ENCODE measurements around the gene PXN.
A peak's percentile ranks its signal among the peaks of the same experiment; 100 is the strongest.
"Not testable (repeated sequence)": the region's sequence is repeated elsewhere in the genome, so short reads cannot be mapped to it uniquely, and the experiment has no call there.

The PXN gene

DNA sequence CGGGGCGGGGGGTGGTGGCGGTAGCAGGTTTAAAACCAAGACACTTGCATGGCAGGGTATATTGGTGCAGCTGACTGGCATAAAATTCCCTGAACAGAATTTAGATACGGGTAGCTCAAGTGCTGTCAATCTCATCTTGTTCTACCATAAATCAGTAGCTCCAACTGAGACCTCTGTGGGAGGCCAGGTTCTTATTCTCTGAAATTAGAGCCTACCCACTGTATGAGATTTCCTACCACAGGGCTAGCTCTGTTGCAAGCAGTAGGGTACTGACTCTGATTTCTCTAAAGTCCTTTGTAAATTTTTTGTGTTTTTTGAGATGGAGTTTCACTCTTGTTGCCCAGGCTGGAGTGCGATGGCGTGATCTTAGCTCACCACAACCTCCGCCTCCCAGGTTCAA is 61.4 kb downstream of the PXN start:
- no peak for DNase-seq

- DNase-seq, result no peak
Measured at GRCh38 chr12:120200364-120200800, 65.1 kb downstream of the PXN start.

- DNase-seq, result no peak
Measured at GRCh38 chr12:120199595-120200306, 65.8 kb downstream of the PXN start.

GRCh38 chr12:120199025-120199424 is 66.5 kb downstream of the PXN start:
- DNase-seq, result no peak

DNA sequence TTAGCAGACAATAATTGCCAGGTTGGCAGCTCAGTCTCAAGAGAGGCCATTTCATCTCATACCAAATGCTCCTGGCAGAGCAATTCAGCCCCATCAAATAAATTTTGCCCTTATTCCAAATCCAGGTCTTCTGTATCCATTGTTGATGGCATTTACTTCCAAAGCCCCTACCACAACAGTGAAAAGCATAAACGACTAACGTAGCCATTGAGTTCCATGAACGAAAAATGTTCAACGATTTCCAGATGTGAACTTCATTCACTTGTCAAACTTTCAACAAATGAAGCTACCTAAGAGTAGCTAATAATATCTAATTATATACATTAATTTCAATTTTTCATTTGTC is 68.0 kb downstream of the PXN start:
- no peak for DNase-seq

DNA sequence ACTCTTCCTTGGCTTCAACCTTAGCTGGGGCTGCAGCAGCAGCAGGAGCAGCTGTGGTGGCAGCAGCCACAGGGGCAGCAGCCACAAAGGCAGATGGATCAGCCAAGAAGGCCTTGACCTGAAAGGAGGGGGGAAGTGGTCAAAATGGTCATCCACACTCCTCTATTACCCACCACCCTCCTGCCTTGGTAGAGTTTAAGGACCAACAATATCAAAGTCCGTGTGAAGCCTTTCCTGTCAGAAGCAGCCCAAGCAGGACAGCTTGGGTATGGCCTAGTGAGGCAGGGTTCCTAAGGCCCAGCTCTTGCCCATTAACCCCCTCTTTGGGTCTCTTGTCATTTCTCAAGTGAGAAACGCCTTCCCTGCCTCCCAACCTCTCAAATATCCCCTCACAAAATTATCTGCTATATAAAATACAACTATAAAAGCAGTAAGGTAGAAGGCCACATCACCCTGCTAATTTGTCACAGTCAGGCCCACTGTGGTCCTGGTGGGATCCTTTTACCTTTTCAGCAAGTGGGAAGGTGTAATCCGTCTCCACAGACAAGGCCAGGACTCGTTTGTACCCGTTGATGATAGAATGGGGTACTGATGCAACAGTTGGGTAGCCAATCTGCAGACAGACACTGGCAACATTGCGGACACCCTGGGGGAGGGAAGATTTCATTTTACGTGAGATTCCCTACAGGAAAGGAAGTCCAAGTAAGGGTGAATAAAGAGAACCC is 68.6 kb downstream of the PXN start:
- not testable (repeated sequence) for DNase-seq

DNA sequence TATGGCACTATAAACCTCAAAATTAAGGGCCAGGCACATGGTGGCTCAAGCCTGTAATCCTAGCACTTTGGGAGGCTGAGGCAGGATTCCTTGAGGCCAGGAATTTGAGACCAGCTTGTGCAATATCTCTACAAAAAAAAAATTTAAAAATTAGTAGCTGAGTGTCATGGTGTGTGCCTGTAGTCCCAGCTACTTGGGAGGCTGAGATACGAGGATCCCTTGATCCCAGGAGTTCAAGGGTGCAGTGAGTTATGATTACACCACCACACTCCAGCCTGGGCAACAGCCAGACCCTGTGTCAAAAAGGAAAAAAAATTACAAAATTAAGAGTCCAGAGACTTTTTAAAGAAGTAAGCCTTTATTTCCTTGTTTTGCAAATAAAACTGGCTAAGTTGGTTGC is 69.2 kb downstream of the PXN start:
- no peak for DNase-seq

- peak; percentile 87 for DNase-seq
Measured at GRCh38 chr12:120194534-120195395, 70.8 kb downstream of the PXN start, which contains the start of gene GCN1. Gene GCN1 (minus strand): TSS chr12:120194715. CDS start chr12:120194697, 18 bp downstream.

GRCh38 chr12:120194226-120194533 is 71.3 kb downstream of the PXN start:
- no peak for DNase-seq

- DNase-seq, result not testable (repeated sequence)
Measured at GRCh38 chr12:120193286-120193685, 72.2 kb downstream of the PXN start.

GRCh38 chr12:120190985-120191480 is 74.5 kb downstream of the PXN start:
- no peak for DNase-seq

DNA sequence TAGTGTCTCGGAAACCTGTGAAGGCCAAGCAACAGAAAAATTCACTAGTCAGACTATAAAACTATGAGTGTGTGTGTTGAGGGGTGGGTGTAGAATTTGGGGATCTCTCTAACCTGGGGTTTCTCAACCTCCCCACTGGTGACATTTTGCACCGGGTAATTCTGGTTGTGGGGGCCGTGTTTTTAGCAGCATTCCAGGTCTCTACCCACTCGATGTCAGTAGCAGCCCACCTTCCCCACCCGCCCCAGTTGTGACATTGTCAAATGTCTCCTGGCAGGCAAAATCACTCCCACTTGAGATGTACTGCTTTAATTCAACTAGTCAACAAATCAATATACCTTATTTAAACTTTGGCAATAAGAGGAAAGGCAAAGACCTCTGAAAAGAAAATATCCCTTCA is 75.1 kb downstream of the PXN start:
- DNase-seq, result no peak

GRCh38 chr12:120186654-120187053 is 78.9 kb downstream of the PXN start:
- DNase-seq, result no peak

DNA sequence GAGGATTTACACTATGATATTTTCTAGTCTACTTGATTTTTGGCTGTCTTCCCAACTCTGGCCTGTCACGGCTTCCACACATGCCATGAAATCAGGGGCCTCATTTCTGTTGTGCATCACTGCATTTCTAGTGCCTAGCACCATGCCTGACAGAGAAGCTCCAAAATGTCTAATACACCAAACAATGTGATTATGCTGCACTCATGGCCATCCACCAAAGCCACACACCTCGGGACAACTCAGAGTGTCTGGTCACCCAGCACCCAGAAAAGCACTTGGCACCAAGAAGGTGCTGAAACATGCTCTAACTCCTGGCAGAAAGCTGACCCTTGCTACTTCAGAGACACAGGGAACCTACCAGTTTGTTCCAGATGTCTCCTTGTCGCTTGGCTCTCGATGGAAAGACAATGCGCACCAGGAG is 82.3 kb downstream of the PXN start:
- no peak for DNase-seq

DNA sequence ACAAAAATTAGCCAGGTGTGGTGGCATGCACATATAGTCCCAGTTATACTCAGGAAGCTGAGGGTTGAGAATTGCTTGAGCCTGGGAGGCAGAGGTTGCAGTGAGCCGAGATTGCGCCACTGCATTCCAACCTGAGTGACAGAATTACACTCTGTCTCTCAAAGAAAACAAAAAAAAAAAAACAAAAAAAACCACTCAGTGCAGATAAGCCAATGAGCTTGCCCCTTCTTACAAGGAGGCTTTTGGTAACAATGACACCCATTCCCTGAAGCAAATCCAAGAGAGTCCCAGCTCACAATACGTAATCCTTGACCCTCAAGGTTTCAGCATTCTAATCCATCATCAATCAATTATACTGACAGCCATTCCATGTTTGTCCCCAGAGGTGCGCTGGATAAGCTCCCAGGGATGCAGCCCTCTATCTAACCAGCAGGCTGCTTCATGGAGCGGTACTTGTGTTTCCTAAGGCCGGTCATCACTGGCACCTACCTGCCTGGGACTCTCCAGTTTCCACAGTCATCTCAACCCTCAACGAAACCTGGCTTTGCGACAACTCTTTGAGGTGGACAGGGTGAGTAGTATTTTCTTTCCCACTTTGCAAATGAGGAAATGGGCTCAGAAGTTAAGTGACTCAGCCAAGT is 83.4 kb downstream of the PXN start:
- no peak for DNase-seq

GRCh38 chr12:120180975-120181374 is 84.6 kb downstream of the PXN start:
- no peak for DNase-seq

- DNase-seq, result no peak
Measured at GRCh38 chr12:120175537-120175936, 90.0 kb downstream of the PXN start.

DNA sequence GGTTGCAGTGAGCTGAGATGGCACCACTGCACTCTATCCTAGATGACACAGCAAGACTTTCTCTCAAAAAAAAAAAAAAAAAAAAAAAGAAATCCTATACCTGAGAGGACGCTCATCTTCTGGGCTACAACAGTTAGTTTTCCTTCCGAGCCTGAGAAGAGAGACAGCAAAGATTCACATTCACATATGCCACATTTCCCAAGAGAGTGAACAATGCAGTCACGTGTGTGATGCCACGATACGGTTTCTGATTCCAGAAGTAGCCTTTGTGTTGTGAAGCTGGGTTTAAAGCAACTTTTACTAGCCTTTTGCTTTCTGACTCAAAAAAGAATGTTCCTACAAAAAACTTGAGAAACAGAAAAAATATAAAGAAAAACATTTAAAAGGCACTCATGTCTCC is 90.5 kb downstream of the PXN start:
- no peak for DNase-seq

DNA sequence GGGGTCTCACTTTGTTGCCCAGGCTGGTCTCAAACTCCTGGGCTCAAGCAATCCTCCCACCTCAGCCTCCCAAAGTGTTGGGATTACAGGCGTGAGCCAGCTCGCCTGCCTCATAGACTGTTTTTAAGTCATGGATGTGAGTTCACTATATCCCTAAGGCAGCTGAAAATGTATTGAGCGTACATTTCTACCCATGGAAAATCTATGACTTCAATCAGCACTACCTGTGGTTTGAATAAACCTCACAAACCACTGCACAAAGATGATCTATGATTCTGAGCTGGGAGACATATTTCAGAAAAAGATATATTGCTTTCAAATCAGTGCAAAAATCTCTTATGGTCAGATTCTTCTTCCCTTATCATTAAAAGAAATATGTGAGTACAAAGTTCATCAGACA is 93.5 kb downstream of the PXN start:
- no peak for DNase-seq

DNA sequence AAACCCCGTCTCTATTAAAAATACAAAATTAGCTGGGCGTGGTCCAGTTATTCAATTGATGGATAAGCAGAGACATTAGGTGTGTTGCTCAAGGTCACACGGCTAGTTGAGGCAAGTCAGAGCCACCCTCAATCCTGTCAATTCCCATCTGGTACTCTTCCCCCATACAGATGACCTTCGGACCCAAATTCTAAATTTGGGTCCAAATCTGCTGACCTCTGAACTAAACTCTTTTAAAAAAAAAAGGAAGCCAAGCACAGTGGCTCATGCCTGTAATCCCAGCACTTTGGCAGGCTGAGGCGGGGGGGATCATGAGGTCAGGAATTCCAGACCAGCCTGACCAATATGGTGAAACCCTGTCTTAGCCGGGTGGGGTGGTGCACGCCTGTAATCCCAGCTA is 94.9 kb downstream of the PXN start:
- no peak for DNase-seq

- no peak for DNase-seq
Measured at GRCh38 chr12:120169946-120170345, 95.6 kb downstream of the PXN start.

DNA sequence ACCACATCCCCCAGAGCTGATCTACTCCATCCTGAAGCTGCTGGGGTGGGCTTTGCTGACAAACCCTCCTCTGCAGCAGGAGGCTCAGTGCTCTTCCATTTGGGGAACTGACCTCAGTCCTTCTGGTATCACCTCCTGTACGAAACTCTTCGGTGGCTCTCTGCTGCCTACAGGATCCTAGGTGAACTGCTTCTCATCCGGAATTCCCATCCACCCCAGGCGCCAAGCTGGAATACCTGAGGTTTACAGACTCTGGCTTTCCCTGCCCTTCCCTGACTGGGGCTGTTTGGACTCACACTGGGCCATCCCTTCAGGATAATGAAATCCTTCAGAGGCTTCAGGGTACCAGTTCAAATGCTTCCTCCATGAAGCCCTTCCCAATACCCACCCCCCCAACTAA is 97.2 kb downstream of the PXN start:
- no peak for DNase-seq

GRCh38 chr12:120167529-120168095 is 97.9 kb downstream of the PXN start:
- no peak for DNase-seq
